Kidney tubule cell (primary cell): Measurements from ENCODE around the gene RBM4B.
A peak's percentile ranks its signal among the peaks of the same experiment; 100 is the strongest.

Source experiments
- DNase-seq: peaks from one replicate; pipeline ENCODE4 v3.0.0-alpha.2; 2018; ENCODE audit warnings: low spot score

Gene RBM4B

DNA sequence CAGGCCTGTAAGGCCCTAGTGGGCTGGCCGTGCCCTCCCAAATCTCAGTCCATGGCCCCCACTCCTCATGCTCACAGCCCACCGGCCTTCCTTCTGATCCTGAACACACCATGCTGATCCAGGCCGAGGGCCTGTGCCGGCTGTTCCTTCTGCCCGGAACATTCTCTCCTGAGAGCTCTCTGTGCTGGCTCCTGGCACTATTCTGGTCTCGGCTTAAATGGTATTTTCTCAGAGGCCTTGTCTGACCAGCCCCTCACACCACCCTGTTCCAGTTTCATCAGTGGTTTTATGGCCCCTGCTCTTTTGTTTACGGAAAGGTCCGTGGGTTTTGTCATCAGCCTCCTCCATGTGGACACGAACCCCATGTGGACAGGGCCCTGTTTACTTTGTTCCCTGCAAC, 29.3 kb upstream of the RBM4B start:
- no peak for DNase-seq

DNA sequence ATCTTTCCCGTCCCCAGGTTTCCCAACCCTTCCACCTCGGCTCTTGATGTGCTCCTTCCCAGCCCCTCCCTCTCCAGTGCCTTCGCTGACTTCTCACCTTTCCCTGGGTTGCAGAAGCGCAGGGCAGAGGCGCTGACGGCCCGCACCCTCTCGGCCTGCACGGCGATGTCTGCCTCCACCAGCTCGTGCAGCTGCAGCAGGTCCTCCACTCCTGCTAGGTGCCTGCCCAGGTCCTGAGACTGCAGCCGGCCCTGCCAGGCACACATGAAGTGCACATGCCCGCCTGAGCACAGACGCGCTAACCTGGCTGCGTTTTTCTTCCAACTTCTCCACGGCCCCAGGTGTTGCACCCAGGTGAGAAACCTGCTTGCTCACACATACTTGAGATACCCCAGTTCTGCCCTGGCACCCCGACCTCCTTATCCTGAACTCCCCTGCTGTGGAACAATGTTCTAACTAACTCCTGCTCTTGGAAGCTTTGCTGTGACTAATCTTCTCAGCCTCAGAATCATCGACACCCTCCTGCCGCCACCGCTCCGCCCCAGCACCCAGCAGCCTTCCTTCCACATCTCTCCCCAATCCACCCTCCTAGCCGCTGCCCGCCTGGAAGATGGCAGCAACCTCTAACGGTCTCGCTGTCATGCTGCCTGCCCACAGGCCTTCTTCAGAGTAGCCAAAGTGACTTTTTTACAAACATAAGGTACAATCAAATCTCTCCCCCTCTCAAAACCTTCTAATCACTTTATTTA, 28.1 kb upstream of the RBM4B start:
- no peak for DNase-seq

DNA sequence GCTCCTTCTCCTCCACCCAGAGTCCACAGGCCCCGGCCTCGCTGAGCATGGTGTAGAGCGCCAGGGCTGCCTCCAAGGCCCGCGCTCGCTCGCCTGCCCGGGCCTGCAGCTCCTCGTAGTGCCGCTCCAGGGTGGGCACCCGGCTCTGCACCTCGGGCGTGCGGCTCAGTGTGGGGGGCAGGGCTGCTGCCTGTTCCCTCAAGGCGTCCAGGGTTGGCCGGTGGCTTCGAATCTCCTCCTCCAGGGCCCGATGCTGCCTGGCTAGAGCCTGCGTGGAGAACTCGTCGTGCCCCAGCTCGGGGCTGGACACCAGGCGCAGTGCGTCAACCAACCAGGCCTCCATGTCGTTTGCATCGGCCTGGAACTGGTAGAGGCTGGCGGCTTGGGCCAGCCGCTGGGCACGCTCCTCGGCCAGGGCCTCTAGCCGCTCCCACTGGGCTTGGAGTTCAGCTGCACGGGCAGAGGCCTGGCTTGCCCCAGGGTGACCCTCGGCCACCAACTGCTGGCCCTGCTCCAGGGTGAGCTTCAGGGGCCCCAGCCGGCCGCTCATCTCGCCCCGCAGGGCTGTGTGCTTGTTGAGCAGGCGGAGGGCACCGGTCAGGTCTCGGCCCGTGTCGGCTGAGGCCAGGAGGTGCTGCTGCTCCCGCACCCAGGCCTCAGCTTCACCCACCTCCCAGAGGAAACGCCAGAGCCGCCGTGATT, 27.1 kb upstream of the RBM4B start:
- DNase-seq: no peak

DNA sequence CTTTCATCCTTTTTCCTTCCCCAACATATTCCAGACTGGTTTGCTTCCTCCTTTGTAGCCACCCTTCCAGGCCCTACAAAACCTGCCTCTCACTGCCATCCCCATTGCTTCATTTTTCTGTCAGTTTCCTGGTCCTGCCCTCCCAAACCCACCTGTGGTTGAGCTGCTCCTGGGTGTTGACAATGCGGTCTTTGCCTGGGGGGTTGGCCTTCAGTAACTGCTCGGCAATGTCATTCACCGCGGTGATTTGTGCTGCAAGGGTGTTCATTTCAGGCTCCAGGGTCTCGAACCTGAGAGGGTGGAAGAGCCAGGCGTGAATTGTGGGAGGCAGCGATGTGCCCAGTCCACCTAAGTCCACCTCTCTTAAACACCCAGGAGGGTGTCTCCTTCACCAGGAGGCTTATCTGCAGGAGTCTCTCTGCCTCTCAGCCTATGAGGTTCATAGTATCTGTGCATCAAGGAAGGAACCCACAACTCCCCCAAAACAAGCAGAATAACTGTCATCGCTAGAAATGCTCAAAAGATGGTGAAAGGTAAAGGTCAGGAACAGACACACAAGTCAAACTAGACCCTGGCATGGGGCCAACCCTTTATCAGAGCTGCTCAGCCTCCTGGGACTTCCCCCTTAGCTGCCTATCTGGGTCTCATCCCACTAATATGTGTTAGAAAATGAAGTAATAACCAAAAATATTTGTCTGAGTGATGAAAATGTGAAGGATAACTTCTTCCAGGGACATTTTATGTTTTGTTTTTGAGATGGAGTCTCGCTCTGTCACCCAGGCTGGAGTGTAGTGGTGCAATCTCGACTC, 23.9 kb upstream of the RBM4B start:
- no peak for DNase-seq

DNA sequence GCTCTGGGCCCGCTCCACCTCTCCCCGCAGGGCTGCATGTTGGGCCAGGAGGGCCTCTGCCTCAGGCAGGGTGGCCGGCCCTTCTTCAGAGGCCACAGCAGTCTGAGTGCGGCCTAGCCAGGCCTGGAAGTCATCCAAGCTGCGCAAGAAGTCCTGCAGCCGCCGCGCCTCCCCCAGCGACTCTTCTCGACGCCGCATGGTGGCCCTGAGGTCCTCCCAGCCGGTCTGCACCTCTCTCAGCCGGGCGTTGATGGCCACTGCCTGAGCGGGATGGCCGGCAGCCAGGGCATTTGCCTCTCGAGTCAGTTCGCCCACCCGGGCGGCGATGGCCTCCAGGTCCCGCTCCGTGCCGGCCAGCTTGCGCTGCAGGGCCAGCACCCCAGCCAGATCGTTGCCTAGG, 23.1 kb upstream of the RBM4B start:
- DNase-seq: no peak

DNA sequence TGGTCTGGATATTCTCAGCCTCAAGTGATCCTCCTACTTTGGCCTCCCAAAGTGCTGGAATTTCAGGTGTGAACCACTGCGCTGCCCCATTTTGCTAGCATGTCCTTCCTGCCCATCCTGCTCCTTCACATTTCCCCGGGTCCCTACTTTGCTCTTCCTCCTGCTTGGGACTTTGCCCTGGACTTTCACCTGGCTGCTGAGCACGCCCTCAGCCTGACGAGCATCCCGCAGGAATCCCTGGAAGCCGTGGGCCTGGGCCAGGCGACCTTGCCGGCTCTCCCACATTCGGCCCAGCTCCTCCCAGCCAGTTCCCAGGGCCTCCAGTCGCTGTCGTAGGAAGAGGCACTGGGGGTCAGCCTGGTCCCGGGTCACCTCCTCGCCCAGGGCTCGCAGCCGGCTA, 22.6 kb upstream of the RBM4B start:
- DNase-seq: no peak

DNA sequence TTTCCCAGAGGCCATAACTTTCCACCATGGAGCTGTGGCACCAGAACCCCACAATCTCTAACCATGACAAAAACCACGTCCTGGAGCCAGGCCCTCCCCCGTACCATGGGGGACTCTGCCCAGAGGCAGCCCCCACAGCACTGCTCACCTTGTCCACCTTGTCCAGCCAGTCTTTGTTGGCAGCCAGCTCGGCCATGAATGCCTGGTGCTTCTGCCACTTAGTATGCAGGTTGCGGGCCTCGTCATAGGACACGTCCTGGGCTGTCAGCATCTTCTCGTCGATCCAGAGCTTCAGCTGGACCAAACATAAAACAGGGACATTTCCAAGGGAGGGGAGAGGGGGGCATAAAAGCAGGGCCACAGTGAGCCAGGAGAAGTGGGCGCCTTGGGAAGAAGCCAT, 20.8 kb upstream of the RBM4B start:
- no peak for DNase-seq

DNA sequence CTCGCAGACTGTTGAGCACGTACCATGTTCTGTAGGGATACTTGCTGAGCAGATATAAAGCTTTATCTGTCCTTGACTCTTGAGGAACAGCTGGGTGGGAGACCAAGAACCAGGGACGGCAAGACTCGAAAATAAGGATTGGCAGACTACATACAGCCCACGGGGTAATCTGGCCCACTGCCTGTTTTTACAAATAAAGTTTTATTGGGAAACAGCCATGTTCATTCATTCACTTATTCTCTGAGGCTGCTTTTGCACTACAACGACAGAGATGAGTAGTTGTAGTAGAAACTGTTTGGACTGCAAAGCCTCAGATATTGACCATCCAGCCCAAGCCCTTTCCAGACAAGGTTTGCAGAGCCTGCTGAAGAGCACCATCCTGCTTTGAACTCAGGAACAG, 20.3 kb upstream of the RBM4B start:
- DNase-seq: no peak

DNA sequence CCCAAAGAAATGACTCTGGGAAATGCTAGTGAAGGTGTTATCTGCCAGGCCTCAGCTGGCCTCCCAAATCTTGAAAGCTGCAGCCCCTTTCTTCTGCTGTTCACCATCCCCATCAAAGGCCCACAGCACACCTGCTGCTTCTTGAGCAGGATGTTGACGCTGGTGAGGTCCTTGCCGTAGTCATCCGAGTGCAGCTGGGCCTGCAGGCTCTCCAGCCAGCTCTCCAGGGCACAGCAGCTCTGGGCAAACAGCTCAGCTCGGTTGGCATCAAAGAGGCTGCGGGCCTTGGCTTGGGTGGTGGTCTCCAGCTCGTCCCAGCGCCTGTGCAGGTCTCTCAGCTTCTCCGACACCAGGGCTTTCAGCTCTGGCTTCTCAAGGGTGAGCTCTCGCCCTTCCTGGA, 18.5 kb upstream of the RBM4B start:
- no peak for DNase-seq

DNA sequence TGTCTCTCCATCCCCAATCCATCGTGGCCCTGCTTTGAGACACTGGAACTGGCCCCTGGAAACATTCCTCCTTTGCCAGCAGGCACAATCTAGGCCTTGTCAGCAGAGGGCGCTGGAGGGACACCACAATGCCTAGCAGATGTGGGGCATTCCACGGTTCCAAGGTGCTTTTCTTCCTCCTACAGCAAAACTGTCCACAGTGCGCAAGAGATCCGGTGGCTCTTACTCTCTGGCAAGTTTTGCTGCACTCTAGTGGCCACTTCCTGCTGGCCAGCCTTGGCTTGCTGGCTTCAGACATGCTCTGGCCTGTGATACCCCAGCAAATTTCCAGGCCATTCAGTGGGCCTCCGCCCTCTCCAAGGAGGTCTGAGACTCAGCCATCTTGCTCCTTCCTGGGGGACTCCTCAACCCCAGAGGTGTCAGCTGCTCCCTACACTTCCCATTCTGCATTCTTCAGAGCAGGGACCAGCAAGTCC, 17.1 kb upstream of the RBM4B start:
- DNase-seq: peak; percentile 97

DNA sequence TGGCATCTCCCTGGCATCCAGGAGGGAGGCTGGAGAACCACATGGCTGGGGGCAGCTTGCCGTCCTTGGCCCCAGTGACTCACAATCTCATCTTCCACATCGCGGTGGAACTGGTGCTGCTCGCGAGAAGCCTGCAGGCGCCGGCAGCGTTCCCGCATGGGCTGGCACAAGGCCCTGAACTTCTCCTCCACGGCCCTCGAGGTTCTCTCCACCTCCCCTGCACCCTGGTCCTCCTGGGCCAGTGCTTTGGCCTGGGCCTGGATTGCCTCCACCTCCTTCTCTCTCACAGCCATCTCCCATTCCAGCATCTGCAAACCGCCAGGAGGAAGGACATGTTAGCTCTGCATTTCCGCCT, 16.3 kb upstream of the RBM4B start:
- DNase-seq: no peak

DNA sequence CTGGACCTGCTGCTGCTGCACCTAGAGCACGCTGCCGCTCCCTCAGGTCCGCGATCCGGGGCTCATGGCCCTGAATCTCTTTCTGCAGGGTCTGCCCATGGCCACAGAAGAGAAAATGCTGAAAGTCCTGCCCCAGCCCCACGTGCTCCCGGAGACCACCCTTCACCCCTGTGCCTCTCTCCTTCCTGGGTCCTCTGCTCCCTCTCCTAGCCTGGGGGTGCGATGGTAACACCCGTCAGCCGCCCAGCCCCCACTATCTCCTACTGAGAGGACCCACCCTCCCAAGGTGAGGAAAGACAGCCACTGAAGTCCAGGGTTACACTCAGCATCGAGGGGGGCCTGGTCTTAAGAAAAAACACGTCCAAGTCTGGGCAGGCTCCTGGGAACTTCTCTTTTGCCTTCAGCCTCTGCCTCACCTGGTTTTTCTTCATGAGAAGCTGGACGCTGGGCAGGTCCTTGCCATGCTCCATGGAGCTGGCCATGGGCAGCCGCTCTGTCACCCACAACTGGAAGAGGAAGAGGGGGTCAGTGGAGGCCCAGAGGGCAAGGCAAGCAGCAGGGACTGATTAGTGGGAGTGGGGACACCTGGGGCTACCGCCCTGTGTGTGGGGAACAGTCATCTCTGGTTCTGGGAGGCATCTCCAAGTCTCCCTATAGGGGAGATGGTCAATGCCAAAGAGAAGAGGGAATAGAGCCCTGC, 15.8 kb upstream of the RBM4B start:
- no peak for DNase-seq

DNA sequence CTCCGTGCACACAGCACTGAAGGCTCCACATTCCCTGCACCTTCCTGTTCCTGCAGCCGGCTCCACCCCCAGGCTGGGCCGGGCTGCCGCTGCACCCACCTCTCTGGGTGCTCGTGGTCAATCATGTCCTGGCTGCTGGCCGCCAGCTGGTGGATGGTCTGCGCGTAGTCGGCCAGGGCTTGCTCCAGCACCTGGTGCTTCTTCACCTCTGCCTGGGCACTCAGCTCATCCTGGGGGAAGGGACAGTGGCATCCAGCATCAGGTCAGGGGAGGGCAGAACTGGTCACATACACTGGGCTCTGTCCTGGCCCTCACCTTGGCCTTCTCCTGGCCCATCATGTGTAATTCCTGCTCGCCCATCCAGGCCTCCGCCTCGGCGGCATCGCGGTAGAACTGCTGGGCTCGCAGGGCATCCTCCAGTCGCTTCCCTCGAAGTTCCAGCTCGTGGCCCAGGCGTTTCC, 15.2 kb upstream of the RBM4B start:
- DNase-seq: no peak

DNA sequence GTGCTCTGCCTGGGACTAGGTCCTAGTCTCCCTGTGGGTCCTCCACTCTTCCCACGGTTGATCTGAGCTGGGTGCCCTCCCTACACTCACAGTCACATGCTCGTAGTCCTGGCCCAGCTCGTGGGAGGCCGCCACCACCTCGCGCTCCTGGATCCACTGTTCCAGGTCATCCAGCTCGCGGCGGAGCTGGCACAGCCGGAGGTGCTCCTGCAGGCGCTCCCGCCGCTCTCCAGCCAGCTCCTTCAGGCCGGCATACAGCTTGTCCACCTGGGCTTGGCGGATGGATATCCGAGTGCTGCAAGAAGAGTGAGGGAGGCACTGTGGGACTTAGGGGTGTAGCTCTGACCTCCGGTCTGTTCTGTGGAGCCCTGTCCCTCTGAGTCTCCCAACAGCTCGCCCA, 14.8 kb upstream of the RBM4B start:
- DNase-seq: no peak

DNA sequence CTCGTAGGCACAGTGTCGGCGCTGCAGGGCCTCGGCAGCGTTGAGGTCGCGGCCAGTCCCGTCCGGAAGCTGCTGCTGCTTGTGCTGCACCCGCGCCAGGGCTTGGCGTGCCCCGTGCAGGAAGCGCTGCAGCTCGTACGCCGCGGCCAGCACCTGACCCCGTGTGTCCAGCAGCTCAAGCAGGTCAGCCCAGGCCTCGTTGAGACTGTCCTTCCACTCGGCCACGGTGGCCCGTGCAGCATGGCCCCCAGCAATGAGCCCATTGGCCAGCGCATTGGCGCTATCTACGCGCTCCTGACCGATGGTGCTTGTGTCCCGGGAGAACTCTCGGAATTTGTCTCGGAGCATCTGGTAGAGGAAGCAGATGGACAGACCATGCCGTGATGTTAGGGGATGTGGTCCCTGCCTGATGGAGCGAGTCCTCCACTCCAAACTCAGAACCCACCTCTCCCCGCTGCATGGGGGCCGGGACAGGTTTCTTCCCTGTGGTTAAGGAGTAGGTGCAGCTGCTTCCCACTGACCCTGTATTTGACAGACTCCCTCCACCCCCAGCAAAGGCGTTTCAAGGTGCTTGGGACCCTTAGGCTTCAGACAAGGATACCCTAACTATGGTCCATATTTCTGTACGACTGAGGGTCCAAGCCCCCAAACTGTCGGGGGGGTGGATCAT, 13.8 kb upstream of the RBM4B start:
- no peak for DNase-seq

DNA sequence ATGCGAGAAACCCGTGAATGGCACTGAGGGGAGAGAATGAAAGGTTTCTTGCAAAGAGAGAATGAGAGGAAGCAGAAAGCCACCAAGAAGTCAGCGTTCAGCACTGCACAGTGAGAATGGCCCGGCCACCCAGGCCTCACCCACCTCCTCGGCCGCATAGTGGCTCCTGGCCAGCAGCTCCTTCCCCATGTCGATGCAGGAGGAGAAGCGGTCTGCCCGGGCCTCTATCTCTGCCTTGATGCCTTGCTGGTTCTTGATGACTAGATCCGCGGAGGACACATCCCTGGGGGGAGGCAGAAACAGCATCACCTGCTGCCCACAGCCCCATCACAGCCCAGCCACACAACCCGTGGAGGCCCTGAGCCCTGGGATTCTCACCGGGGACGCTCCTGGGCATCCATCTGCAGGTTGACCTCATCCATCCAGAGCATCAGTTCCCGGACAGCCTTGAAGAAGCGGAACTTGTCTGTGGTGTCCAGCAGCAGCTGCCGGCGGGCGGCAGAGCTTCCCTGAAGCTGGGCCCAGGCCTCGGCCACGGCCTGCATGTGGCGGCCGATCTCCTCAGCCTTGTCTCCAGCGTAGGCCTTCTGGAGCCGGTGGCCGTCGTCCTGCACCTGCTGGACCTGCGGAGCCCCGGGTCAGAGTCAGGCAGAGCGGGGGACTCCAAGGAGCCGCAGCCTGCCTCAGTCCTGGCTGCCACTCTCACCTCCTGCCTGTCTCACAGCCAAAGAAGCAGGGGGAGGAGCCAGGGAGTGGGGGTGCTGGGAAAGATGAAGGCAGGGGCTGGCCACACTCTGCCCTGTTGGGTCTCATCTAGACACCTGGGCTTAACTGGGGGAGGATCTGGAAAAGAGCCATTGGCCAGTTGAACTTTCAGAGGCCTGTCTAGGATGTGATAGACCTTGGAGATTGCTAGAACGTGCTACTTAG, 12.2 kb upstream of the RBM4B start:
- DNase-seq: no peak

DNA sequence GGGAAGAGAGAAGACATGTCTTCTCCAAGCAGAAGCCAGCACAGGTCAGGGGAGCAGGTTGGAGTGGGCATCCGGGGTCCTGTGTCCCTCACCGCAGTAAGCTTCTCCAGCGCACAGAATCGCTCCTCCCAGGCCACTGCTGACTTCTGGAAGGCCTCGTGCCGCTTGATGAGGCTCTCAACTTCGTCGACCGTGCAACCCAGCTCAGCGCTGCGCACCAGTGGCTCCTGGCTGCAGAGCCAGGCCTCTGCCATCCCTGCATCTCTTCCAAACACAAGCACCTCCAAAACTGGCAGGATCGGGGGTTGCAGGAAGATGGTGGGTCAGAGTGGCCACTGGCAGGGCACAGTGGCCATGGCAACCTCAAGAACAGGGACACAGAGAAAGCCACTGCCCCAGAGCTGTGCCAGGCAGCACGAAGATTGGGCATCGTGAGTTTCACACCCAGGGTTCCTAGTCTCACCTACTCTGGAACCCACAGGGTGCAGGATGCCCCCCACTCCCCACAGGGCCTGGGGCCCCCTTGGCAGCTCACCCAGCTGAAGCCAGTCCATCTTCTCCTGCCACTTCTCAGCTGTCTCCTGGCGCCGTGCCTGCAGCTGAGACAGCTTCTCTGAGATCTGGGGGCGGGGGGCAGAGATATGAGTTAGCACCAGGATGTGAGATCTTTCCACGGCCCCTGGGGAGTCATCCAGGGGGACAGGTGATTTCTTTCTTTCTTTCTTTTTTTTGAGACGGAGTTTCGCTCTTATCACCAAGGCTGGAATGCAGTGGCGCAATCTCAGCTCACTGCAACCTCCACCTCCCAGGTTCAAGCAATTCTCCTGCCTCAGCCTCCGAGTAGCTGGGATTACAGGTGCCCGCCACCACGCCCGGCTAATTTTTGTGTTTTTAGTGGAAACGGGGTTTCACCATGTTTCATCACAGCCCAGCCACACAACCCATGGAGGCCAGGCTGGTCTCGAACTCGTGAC, 11.2 kb upstream of the RBM4B start:
- DNase-seq: no peak

DNA sequence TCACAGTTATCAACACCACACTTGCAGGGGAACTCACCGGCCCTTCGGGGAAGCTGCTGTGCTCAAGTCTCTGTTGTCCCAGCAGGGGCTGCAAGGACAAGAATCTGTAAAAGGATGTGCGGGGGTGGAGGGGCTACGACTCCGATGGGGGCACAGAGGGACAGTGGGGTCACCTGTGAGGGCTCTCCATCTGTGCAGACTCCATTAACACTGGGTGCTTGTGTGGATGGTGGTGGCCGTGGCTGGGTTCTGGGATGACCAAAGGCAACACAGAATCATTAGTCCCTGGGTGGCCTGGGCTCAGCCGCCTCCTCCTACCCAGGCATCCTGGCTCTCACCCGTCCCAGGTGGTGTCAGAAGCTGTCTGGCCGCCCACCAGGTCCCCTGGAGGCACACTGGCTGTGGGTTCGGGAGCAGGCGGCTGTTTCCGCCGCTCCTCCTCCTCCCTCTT, 10.2 kb upstream of the RBM4B start:
- DNase-seq: no peak
